Heart left ventricle (tissue), 16 donors: ENCODE results near the gene GTPBP6. TPM values are rescaled to one million over a fixed set of nuclear protein-coding genes. Genes with fewer than 3 reads are reported as not detected.

Experiments
- ATAC-seq, 4 donors: fragments of 200-7000 bp; cut with Tn5 transposase; one replicate each; pipeline ENCODE4 v1.9.1; 2020 to 2022; ENCODE audit warnings: moderate library complexity in 4 of 4, mild to moderate bottlenecking in 3 of 4, moderate number of reproducible peaks in 1 of 4
- DNase-seq, 5 donors: peaks; one replicate each; pipeline ENCODE4 v3.0.0-alpha.2; 2020
- H3K27ac ChIP-seq, 12 donors: fragments of 200-600 bp; sonication (generic) in 4 of 12; one replicate each; pipeline versions ENCODE4 v1.5.0 to v1.8.0; 2016 to 2022; ENCODE audit warnings: mild to moderate bottlenecking in 2 of 12
- H3K27me3 ChIP-seq, 9 donors: fragments of 200-600 bp; sonication (generic) in 2 of 9; one replicate each; pipeline versions ENCODE4 v1.5.1 to v1.8.0; 2016 to 2022; ENCODE audit warnings: mild to moderate bottlenecking in 3 of 9
- H3K36me3 ChIP-seq, 9 donors: fragments of 200-600 bp; sonication (generic) in 2 of 9; one replicate each; pipeline versions ENCODE4 v1.5.0 to v1.8.0; 2018 to 2022; ENCODE audit warnings: mild to moderate bottlenecking in 2 of 9
- H3K4me1 ChIP-seq, 12 donors: fragments of 200-600 bp; sonication (generic) in 4 of 12; one replicate each; pipeline versions ENCODE4 v1.5.0 to v1.8.0; 2016 to 2022; ENCODE audit warnings: mild to moderate bottlenecking in 3 of 12
- H3K4me3 ChIP-seq, 12 donors: fragments of 200-600 bp; sonication (generic) in 4 of 12; one replicate each; pipeline versions ENCODE4 v1.5.0 to v1.8.0; 2017 to 2022; ENCODE audit warnings: mild to moderate bottlenecking in 9 of 12, moderate library complexity in 4 of 12
- H3K9me3 ChIP-seq, 12 donors: fragments of 200-600 bp; sonication (generic) in 4 of 12; one replicate each; pipeline versions ENCODE4 v1.5.0 to v1.8.0; 2016 to 2022; ENCODE audit warnings: mild to moderate bottlenecking in 1 of 12
- CTCF ChIP-seq, 12 donors: fragments of 200-600 bp; sonication (generic) in 4 of 12; IDR thresholded peaks; one replicate each; pipeline versions ENCODE4 v1.5.0 to v1.8.0; 2018 to 2022; ENCODE audit warnings: antibody characterized with exemption in 12 of 12, mild to moderate bottlenecking in 5 of 12
- POLR2A ChIP-seq, 2 donors: fragments of 450-650 bp; IDR thresholded peaks; one replicate each; pipeline ENCODE4 v1.6.1; 2017; ENCODE audit warnings: antibody characterized with exemption in 2 of 2, mild to moderate bottlenecking in 2 of 2, moderate library complexity in 2 of 2
- WGBS, 4 donors: extraction: QIAGEN DNeasy Blood & Tissue Kit in 2 of 4; methylation state at CpG; one replicate each; pipeline versions ENCODE4 v1.1.5 to v1.1.7; 2013 to 2018; 5-methylcytosine and 5-hydroxymethylcytosine counted together
- intact Hi-C, 10 donors: fragments of 100-400 bp; cut with DNase I; formaldehyde crosslinking; loops; one replicate each; pipeline versions ENCODE4 v1.11.1 to v1.14.2; 2022
- polyA plus RNA-seq, 2 donors: library from polyadenylated mRNA; stranded (reverse); fragments of 200-250 nt; gene quantifications; one replicate each; pipeline ENCODE4 v1.2.3, GENCODE V29; 2013
- total RNA-seq, 9 donors: library from RNA; depleted of rRNA in 2 of 9; stranded (reverse); fragments of >200 nt in 2 of 9; fragmentation: NEBNext Ultra II Directional in 3 of 9; extraction: Animal tissue kit (Norgen Biotek cat#: 25700) in 3 of 9; gene quantifications; one replicate each; pipeline versions ENCODE4 v1.1.0 to v1.2.4, GENCODE V29; 2016 to 2023
- donor health status: ischemic (EF 13 %, LVEDD 7.1; RV severe dilation, severe dysfunction).
- donor health status: healthy with polysubstance abuse.
- donor health status: DM: no; HTN: yes; CAD: no.
- donor health status: DM: no; HTN: no; CAD: no.
- donor health status: ischemic (EF 25% LVEDD 6.9; RV normal size, moderate dysfunction).
- donor health status: ischemic (EF 25% LVEDD 5.7; RV mildly dilated, moderate dysfunction).
- donor health status: healthy.
- donor health status: DM: yes; HTN: yes; CAD: no.
- donor health status: ischemic (EF 35%, LVEDD 5.7; RV mildly dilated, moderate dysfunction).
- donor health status: nonischemic (EF 11% LVEDD 7.7; RV severe dilation, severe dysfunction).
- donor health status: DM: yes; HTN: yes; CAD: no.
- donor health status: PGD.
- donor health status: ischemic (EF 29% LVEDD 5.4; RV normal size, mild dysfunction).
- donor health status: nonischemic (EF 23%, LVEDD 6.1; RV moderate dilation, normal function).

GTPBP6 gene
- total and polyA plus RNA-seq, 11 donors: 31.3 to 102 (median 49.9) TPM

GRCh38 chrX:355329-356050 lies 36.9 kb upstream of the GTPBP6 start:
- peaks cover 0 to 28% (median 9%) of the 10 kb centered on the region in 9 donors for H3K36me3 ChIP-seq
- no peak overlapping the region for H3K4me3 ChIP-seq
- TF ChIP-seq POLR2A (IDR thresholded peaks at IDR 0.05): no peak
- TF ChIP-seq CTCF (IDR thresholded peaks at IDR 0.05): no peak
- H3K27ac ChIP-seq: no peak overlapping the region
- H3K9me3 ChIP-seq: peaks cover 0 to 17% (median 10%) of the 10 kb centered on the region in 12 donors
- H3K27me3 ChIP-seq: no peaks in the 10 kb centered on the region
- peaks cover 0 to 11% (median 0%) of the 10 kb centered on the region in 12 donors for H3K4me1 ChIP-seq
- DNase-seq: no peak
- ATAC-seq: no peak
- 90 to 95% (median 94%) methylated on average over 34 to 35 of the region's 35 CpGs for WGBS, 4 donors
- intact Hi-C loops: no loop called here

GRCh38 chrX:353566-354535 lies 35.3 kb upstream of the GTPBP6 start:
- Histone ChIP-seq H3K27me3 (no peaks in the 10 kb centered on the region), H3K36me3 (peaks cover 0 to 18% (median 0%) of the 10 kb centered on the region in 9 donors), H3K4me3 (no peak overlapping the region), H3K27ac (no peak overlapping the region), H3K9me3 (peaks cover 0 to under 1% (median 0%) of the 10 kb centered on the region in 12 donors), H3K4me1 (peaks cover 0 to 11% (median 3%) of the 10 kb centered on the region in 12 donors)
- DNase-seq (peak in 3 of 5 donors; percentile 12 to 37 (median 16)), ATAC-seq (no peak)
- TF ChIP-seq CTCF (IDR thresholded peaks at IDR 0.05): no peak
- no peak for TF ChIP-seq POLR2A (IDR thresholded peaks at IDR 0.05)
- intact Hi-C loops: no loop called here
- 94 to 96% (median 95%) methylated on average over 28 to 39 of the region's 39 CpGs for WGBS, 4 donors

GRCh38 chrX:352582-353314 lies 34.2 kb upstream of the GTPBP6 start:
- H3K27ac ChIP-seq: no peak overlapping the region

More at GRCh38 chrX:352582-353314, 34.2 kb upstream of the GTPBP6 start:
- Histone ChIP-seq H3K4me1 (peaks cover 0 to 13% (median 6%) of the 10 kb centered on the region in 12 donors), H3K36me3 (peaks cover 0 to 18% (median 0%) of the 10 kb centered on the region in 9 donors), H3K4me3 (no peak overlapping the region), H3K9me3 (no peaks in the 10 kb centered on the region), H3K27me3 (no peaks in the 10 kb centered on the region)
- intact Hi-C loops: no loop called here
- no peak for TF ChIP-seq CTCF (IDR thresholded peaks at IDR 0.05)
- no peak for TF ChIP-seq POLR2A (IDR thresholded peaks at IDR 0.05)
- 87 to 93% (median 90%) methylated on average over 39 of the region's 39 CpGs for WGBS, 4 donors
- ATAC-seq (no peak), DNase-seq (peak in 2 of 5 donors; percentile 19 to 41)
